NCI-H748 (cell line): Measurements from ENCODE around the gene KNTC1.
"Not testable (repeated sequence)": the region's sequence is repeated elsewhere in the genome, so short reads cannot be mapped to it uniquely, and the experiment has no call there.

ENCODE experiments used
- DNase-seq: peaks from one replicate; lab custom pipeline; 2025; ENCODE audit not compliant: unreplicated experiment; lab: John Stamatoyannopoulos, UW

KNTC1 gene

DNA sequence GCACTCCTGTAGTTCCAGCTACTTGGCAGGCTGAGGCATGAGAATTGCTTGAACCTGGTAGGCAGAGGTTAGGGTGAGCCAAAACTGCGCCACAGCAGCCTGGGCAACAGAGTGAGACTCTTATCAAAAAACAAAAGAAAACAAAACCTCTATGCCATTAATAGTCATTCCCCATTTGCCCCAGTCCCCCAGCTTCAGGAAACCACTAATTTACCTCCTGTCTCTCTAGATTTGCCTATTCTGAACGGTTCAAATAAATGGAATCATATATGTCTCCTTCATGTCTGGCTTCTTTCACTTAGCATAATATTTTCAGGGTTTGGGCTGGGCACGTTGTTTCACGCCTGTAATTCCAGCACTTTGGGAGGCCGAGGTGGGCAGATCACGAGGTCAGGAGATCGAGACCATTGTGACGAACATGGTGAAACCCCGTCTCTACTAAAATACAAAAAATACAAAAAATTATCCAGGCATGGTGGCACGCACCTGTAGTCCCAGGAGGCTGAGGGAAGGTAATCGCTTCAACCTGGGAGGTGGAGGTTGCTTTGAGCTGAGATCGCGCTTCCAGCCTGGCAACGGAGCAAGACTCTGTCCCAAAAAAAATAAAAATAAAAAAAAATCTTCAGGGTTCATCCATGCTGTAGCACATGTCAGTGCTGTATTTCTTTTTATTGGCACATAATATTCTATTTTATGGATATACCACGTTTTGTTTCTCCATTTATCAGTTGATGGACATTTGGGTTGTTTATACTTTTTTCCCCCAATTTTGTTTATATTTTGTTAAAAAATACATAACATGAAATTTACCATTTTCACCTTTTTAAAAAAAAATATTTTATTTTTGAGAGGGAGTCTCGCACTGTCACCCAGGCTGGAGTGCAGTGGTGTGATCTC, 31.9 kb downstream of the KNTC1 start:
- DNase-seq: no peak

DNA sequence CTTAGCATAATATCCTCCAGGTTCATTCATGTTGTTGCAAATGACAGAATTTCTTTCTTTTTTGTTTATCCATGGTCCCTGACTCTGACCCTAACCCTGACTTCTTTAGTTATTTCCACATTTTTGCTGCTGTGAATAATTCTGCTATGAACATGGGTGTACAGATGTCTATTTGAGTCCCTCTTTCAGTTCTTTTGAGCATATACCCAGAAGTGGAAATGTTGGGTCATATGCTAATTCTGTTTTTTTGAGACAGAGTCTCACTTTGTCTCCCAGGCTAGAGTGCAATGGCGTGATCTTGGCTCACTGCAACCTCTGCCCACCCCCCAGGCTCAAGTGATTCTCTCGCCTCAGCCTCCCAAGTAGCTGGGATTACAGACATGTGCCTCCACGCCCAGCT, 33.1 kb downstream of the KNTC1 start:
- DNase-seq: no peak

DNA sequence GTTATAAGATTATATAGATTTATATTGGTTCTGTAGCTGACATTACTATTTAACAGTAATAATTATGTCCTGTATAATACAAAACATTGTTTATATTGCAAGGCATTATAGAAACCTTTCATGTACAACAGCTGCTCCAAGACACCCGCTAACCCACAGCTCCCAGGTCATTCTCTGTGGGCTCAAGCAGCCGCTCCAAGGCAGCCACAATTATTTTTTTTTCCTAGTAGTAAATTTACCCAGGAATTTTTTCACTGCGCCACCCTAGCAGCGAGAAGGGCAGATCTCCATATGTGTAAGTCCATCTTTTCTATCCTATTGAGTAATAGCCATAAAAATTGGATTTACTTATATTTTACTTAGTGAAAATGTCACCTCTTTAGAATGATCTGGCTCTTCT, 36.3 kb downstream of the KNTC1 start:
- DNase-seq: no peak

DNA sequence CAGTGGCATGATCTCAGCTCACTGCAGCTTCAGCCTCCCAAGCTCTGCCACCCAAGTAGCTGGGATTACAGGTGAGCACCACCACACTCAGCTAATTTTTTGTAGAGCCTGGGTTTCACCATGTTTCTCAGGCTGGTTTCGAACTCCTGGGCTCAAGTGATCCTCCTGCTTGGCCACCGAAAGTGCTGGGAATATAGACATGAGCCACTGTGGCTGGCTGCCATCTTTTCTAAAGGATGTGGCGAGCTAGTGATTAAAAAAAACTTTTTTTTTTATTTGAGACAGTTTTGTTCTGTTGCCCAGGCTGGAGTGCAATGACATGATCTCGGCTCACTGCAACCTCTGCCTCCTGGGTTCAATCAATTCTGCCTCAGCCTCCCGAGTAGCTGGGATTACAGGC, 39.8 kb downstream of the KNTC1 start:
- not testable (repeated sequence) for DNase-seq

DNA sequence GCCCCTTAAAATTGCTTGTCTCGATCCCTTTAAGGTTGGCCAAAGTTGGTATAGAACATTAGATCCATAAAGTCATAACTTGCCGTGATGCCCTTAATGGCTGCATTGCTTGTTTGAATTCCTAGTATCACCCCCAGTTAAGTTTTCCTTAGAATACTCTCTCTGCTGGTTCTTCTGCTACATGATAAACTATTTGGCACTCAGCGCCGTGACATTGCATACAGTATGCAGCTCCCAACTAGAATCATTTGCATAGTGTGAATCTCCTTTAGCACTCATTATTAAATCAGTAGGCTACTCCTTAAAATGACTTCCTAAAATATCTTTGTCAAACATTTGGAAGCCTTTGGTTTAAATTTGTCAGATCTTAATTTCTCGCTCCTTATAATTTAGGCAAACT, 42.2 kb downstream of the KNTC1 start:
- DNase-seq: no peak

DNA sequence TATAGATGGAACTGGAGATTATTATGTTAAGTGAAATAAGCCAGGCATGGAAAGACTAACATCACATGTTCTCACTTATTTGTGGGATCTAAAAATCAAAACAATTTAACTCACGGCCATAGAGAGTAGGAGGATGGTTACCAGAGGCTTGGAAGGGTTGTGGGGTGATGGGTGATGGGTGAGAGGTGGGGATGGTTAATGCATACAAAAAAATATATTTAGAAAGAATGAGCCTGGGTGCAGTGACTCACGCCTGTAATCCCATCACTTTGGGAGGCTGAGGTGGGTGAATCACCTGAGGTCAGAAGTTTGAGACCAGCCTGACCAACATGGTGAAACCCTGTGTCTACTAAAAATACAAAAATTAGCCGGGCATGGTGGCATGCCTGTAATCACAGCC, 43.0 kb downstream of the KNTC1 start:
- not testable (repeated sequence) for DNase-seq

DNA sequence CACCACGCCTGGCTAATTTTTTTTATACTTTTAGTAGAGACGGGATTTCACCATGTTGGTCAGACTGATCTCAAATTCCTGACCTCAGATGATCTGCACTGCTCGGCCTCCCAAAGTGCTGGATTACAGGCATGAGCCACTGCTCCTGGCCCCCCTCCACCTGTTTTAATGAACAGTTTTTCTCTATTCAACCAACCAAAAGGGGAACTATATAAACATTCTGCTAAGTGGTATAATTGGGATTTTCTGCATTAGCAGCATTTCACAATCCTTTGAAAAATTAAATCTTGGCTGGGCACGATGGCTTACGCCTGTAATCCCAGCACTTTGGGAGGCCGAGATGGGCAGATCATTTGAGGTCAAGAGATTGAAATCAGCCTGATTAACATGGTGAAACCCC, 44.8 kb downstream of the KNTC1 start:
- DNase-seq: no peak

DNA sequence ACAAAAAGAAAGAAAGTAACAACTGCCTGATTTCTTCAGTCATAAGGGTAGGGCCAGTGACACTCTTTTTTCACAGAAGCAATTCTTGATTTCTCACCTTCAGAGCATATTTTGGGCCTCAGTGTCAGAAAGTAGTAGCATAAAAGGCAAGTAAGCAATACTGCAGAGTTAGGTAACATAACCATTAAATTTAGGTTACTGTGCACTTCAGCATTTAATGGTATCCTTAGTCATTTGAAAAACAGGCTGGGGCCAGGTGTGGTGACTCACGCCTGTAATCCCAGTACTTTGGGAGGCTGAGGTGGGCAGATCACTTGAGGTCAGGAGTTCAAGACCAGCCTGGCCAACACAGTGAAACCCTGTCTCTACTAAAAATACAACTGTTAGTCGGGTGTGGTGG, 56.2 kb downstream of the KNTC1 start:
- not testable (repeated sequence) for DNase-seq

DNA sequence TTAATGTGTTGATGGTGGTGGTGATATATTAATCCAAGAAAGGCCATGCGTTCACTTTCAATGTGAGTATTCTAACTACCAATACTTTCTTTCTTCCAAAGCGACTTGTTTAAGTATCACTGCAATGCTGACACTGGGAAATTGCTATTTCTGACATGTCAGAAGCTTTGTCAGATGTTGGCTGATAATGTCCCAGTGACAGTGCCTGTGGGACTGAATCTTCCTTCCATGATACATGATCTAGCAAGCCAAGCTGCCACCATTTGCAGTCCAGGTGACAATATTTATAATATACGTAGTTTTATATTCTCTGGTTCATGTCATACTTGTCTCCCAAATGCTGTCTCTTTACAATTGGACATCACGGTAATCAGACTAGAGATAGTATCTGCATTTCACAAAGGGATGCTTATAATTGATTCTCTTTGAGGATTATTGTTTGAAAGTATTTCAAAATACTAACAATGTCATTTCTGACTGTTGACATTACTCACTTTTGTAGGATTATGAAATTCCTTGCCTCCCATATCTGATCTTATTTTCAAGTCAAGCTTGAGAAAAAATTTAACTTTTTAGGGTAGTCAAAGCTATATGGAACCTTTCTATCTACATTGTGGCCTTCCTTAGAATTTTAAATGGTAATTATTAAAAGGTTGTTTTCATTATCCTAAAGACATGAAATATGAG, 57.3 kb downstream of the KNTC1 start:
- no peak for DNase-seq

DNA sequence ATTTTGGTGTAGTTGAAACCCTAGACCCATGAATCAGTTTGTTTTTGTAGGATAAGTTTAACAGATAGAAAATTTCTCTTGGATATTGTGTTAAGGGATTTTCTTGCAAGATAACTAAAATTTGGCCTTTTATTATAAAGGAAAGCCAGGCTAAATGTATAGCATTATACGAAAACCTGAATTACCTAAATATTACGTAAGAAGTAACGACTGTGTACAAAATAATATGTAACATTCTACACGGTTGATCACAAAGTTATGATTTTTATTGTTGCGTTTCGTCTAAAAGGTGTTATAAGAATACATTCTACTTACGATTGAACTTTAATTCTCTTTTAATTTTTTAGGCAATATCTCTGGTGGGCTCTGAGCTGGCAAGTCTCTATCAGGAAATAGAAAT, 63.9 kb downstream of the KNTC1 start:
- no peak for DNase-seq

DNA sequence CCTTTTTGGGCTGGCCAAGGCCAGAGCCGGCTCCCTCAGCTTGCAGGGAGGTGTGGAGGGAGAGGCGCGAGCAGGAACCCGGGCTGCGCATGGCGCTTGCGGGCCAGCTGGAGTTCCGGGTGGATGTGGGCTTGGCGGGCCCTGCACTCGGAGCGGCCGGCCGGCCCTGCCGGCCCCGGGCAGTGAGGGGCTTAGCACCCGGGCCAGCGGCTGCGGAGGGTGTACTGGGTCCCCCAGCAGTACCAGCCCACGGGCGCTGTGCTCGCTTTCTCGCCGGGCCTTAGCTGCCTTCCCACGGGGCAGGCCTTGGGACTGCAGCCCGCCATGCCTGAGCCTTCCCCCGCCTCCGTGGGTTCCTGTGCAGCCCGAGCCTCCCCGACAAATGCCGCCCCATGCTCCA, 64.9 kb downstream of the KNTC1 start:
- DNase-seq: not testable (repeated sequence)

DNA sequence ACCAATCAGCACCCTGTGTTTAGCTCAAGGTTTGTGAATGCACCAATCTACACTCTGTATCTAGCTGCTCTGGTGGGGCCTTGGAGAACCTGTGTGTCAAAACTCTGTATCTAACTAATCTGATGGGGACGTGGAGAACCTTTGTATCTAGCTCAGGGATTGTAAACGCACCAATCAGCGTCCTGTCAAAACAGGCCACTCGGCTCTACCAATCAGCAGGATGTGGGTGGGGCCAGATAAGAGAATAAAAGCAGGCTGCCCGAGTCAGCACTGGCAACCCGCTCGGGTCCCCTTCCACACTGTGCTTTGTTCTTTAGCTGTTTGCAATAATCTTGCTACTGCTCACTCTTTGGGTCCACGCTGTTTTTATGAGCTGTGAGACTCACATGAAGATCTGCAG, 65.5 kb downstream of the KNTC1 start:
- not testable (repeated sequence) for DNase-seq

DNA sequence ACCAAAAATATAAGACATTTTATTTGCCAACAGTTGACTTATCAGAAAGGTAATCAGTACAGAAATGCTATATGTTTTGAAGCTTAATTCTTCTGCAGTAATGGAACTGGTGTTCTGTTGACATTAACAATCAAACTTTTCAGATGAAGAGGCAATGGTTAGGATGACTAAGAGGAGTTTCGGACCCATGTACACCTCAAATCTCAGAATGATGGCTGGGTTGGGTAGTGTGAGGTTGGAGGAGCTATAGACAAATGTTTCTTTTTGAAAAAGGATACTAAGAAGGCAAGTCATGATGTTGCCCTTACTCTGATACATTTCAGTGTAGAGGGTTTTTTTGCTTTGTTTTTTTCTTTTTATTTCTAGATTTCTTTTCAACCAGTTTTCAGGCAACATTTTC, 66.9 kb downstream of the KNTC1 start:
- no peak for DNase-seq

DNA sequence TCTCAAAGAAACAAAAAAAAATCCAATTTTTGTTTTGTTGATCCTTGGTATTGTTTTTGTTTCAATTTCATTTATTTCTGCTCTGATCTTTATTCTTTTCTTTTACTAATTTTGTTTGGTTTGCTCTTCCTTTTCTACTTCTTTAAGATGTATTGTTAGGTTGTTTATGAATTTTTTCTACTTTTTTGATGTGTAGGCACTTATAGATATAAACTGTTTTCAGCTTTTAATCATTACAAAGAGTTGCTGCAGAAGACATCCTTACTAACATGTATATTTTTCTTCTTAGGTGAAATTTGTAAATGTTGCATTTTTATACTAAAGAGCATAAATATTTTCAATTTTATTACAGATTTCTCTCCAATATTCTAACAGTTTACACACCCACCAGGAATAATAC, 69.8 kb downstream of the KNTC1 start:
- DNase-seq: no peak

DNA sequence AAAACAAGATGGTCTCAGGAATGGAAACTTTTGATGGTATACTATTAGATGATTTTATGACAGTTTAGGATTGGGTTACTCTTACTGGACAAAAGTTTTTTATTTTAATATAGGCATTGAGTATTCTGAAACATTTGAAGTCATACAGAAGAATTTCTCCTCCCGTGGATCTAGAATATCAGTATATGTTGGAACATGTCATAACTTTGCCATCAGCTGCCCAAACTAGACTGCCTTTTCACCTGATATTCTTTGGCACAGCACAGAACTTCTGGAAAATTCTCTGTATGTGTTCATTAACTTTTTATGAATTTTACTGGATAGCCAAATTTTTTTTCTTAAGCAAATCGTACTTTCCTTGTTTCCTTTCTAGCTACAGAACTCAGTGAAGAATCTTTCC, 75.4 kb downstream of the KNTC1 start:
- no peak for DNase-seq

DNA sequence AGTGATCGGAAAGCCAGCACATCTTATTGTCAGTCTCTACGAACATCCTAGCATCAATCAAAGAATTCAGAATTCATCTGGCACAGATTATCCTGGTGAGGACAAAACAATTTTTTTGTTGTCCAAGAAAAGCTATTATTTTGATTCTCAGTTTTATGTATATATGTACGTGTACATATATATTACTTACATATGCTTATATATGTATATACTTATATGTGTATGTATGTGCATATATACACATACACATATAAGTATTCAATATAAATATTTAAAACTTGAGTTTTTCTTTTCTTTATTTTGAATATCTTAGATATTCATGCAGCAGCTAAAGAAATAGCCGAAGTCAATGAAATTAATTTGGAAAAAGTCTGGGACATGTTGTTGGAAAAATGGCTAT, 77.9 kb downstream of the KNTC1 start:
- DNase-seq: no peak

DNA sequence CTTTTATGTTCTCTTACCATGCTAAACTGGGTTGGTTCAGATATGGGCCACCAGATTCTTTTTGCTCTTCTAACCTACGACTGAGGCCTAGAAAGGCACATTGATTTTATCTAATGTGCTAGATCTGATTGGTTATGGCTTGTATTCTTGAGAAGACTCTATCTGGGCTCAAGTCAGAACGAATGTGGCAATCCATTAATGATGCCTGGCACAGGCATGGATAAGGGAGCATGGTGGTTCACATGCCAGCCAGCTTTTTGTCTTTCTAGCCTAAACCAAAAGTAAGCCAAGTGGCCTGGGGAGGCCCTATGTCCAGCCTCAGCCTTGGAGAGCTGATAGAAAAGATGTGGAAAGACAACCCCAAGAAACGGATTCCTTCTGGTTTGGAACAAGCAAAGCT, 82.7 kb downstream of the KNTC1 start:
- no peak for DNase-seq

DNA sequence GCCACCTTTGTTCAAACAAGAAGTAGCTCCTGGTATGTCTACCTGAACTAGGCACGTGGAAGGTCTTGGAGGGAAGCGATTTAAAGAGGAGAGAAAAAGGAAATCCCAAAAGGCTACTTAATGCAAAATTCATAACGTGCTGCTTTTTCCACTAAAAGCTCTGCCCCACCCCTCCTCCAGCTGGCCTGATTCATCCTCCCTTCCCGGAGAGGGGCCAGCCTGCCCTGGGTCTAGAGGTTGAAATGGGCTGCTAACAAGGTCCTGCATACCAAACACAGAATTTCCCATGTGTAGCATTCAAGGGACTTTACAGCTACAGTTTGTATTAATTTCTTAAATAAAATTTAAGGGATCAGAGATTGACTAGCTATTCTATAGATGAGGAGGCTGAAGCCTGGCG, 83.2 kb downstream of the KNTC1 start:
- DNase-seq: no peak

DNA sequence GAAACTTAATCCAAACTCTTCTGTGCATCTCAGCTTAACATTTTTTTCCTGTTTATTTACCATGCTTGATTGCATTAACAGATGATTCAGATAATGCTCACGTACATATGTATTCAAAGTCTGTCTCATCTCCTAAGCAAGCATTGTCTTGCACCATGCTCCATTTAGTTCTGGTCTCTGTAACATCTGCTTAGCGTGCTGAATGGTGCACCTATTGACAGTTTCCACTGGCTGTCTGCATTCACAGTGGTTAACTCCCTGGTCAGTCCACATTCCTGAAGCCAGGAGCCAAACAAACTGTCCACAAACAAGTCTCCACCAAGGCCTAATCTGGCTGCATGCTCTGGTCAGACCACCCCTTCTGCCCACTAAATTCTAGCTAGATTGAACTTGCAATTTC, 83.9 kb downstream of the KNTC1 start:
- no peak for DNase-seq

DNA sequence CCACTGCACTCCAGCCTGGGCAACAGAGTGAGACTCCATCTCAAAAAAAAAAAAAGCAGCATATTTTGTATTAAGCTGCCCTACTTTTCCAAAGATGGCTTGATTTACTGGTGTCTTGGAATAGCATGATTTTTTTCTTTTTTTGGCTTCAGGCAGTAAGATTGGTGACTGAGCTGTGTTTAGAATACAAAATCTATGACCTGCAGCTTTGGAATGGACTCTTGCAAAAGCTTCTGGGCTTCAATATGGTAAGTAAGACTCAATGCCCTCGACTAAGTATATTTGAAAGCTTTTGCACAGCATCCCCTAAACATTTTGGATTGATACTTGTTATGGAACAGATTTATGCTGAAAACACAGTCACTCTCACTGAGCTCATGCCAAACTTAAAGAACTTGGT, 87.8 kb downstream of the KNTC1 start:
- no peak for DNase-seq

DNA sequence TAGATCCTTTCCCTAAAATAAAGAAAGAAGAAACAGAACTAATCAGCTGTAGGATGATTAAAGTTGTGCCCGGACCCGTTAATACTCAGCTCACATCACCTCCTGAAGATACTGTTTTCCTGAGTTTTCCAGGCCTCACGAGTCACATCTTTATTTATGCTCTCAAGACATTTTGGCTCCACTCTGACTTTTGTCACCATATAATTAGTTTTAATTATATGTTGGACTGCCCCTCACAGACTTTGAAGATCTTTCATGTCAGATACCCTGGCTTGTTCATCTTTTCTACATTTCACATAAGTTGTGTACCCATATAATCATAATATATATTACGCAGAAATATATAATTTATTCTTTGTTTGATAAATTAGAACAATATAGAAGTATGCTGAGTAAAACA, 88.7 kb downstream of the KNTC1 start:
- no peak for DNase-seq

DNA sequence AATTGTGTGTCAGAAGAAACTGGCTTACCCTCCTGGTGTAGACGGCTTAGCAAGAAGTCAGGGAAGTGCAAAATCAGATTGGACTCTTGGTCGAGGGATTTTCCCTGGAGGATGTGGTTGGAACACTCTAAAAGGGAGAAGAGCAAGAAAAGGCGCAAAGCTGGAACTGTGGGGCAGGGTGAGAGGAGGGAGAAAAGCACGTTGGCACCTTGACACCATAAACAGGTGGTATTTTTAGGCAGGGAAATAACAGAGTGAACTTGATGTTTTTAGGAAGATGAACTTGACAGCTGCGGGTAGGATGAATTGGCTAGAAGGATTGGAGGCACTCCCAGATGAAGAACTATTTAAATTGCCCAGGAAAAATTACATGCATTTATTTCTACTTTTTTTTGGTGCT, 108.4 kb downstream of the KNTC1 start:
- no peak for DNase-seq
